Epithelial cell of proximal tubule (primary cell): ENCODE measurements around the gene WRAP73. TPM values are rescaled to one million over a fixed set of nuclear protein-coding genes. Genes with fewer than 3 reads are reported as not detected.
A peak's percentile ranks its signal among the peaks of the same experiment; 100 is the strongest.

Experiments
- DNase-seq: peaks from one replicate; pipeline ENCODE4 v3.0.0-alpha.2; 2011; ENCODE audit warnings: low read depth
- H3K4me3 ChIP-seq: 2 replicates; pipeline ENCODE4 v1.5.1; 2011; ENCODE audit warnings: low read depth, mild to moderate bottlenecking, low read length
- total RNA-seq: library from RNA; depleted of rRNA; stranded (reverse); fragments of >200 nt; gene quantifications from 2 replicates; pipeline ENCODE4 v1.2.3, GENCODE V29; 2015
- TF ChIP-seq, protein P1 (sequence below): conservative IDR thresholded peaks from 2 replicates; pipeline ENCODE4 v1.5.1; 2012; ENCODE audit warnings: low read depth, mild to moderate bottlenecking, low read length

WRAP73 gene, protein sequence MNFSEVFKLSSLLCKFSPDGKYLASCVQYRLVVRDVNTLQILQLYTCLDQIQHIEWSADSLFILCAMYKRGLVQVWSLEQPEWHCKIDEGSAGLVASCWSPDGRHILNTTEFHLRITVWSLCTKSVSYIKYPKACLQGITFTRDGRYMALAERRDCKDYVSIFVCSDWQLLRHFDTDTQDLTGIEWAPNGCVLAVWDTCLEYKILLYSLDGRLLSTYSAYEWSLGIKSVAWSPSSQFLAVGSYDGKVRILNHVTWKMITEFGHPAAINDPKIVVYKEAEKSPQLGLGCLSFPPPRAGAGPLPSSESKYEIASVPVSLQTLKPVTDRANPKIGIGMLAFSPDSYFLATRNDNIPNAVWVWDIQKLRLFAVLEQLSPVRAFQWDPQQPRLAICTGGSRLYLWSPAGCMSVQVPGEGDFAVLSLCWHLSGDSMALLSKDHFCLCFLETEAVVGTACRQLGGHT
- total RNA-seq, result 17.0 and 26.3 TPM in 2 replicates

DNA sequence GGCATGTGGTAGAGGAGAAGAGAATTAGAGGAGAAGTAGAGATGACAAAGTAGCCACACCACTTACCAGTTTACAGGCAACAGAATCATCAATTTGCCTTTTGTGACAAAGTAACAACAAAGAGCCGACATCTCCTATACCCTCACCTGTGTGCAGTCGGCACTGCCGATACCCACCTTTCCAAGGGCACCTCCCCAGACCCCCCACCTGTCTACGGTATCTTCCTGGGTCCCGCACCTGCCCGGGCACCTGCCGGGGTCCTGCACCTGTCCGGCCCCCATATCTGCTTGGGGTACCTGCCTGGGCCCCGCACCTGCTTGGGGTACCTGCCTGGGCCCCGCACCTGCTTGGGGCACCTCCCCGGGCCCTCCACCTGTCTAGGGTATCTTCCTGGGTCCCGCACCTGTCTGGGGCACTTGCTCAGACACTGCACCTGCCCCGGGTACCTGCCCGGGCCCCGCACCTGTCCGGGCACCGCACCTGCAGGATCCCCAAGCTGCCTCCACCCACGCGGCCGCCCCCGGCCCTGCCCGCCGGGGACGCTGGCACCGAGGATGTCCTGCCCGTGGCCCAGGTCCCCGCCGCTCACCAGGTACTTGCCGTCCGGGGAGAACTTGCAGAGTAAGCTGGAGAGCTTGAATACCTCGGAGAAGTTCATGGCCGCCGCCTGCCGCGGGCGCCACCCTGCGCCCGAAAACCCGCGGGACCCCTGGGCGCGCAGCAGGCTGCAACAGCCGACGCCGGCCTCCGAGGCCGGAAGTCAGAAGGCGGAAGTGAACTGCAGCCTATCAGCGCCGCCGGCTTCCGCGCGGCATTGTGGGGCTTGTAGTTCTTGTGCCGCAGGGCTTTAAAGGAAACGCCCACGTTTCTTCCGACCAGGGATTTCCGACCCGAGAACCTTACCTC lies at the start of gene WRAP73:
Gene WRAP73, minus strand, starts transcription at position 762 of the 906 bp plus-strand sequence. Its CDS starts 104 bp downstream, at position 658.
- TF ChIP-seq, protein P1, sequence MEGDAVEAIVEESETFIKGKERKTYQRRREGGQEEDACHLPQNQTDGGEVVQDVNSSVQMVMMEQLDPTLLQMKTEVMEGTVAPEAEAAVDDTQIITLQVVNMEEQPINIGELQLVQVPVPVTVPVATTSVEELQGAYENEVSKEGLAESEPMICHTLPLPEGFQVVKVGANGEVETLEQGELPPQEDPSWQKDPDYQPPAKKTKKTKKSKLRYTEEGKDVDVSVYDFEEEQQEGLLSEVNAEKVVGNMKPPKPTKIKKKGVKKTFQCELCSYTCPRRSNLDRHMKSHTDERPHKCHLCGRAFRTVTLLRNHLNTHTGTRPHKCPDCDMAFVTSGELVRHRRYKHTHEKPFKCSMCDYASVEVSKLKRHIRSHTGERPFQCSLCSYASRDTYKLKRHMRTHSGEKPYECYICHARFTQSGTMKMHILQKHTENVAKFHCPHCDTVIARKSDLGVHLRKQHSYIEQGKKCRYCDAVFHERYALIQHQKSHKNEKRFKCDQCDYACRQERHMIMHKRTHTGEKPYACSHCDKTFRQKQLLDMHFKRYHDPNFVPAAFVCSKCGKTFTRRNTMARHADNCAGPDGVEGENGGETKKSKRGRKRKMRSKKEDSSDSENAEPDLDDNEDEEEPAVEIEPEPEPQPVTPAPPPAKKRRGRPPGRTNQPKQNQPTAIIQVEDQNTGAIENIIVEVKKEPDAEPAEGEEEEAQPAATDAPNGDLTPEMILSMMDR, result peak; percentile 25
- H3K4me3 ChIP-seq, result peak within 1 kb of the TSS; percentile 95
- peak; percentile 52 for DNase-seq

DNA sequence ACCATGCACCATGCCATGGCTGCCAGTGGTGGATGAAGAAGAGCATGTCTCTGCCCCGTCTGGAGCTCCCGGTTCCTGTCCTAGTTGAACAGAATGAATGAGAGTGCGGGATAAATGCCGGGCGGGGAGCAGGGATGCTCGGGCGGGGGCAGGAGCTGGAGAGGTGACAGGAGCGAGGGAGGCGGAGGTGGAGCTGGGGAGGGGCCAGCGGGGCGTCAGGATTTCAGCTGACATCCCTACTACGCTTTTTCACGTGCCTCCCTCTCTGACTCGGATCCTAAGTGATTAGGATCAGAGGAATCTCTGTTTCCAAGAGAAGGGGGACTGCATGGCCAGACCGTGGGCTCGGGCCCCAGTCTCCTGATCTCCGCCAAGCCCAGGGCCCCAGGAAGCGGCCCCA lies 49.7 kb upstream of the WRAP73 start:
- TF ChIP-seq, protein P1, result no peak
- no peak overlapping the region for H3K4me3 ChIP-seq
- DNase-seq, result no peak

DNA sequence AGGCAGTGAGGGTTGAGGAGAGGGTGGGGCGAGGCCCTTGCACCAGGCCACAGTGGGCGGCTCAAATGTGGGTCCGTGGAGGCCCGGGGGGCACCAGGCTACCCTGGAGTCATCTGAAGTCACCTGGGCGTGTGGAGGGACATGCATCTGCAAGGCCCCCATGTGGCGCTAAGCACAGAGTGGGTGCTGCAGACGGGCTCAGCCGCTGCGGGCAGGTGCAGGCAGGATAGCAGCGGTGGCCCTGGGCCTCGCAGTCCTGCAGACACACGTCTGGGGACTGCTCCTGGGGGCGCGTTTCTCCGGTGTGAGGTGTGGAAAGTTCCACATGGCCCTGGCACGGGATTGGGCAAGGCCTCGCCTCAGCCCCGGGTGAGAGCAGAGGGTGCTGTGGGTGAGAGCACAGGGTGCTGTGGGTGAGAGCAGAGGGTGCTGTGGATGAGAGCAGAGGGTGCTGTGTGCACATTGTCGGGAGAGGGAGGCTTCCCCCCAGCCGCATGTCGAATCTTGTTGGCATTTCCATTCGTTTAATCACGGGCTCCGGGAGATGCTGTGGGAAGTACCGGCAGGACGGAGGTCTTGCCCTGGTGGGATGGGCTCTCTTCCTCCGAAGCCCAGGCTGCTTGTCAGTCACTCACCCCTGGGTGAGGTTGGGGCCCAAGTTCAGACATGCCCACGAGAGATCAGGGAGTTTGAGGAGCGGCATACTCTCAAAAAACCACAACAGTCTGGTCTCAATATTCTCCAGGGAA lies 48.9 kb upstream of the WRAP73 start:
- TF ChIP-seq, protein P1, result no peak
- H3K4me3 ChIP-seq, result no peak overlapping the region
- DNase-seq, result no peak

DNA sequence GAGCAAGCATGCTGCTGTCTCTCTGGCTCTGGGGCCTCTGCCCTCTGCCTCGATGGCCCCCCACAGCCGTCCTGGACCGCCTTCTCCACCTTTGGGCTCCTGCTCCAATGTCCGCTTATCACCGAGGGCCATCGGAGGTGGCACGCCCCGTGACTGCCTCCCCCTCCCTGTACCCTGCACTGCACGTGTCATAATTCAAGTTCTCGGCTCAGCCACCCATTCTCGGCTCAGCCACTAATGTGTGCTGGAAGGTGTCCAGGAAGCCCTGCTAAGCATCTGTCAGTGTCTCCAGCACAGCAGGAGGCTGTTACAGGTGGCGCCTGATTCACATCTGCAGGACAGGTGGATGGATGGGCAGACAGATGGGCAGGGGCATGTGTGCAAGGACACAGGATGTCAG lies 47.9 kb upstream of the WRAP73 start:
- DNase-seq, result no peak
- no peak overlapping the region for H3K4me3 ChIP-seq
- TF ChIP-seq, protein P1, result no peak

DNA sequence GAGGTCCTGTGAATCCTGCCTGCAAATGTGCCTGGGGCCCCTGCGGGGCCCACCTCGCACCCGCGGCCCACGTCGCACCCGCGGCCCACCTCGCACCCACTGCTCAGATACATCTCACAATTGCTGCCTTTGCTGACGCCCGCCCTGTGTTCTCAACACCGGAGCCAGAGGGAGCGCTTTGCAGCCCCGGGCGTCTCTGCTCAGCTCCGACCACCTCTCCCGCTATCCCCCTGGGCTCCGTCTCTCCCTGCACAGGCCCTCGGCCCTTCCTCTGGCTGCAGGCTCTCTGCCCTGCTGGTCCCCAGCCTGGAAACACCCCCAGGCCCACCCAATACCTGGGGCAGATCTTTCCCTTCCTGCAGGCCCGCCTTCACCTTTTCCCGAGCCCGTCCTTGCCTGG lies 47.2 kb upstream of the WRAP73 start:
- TF ChIP-seq, protein P1, result no peak
- H3K4me3 ChIP-seq, result no peak overlapping the region
- DNase-seq, result no peak

DNA sequence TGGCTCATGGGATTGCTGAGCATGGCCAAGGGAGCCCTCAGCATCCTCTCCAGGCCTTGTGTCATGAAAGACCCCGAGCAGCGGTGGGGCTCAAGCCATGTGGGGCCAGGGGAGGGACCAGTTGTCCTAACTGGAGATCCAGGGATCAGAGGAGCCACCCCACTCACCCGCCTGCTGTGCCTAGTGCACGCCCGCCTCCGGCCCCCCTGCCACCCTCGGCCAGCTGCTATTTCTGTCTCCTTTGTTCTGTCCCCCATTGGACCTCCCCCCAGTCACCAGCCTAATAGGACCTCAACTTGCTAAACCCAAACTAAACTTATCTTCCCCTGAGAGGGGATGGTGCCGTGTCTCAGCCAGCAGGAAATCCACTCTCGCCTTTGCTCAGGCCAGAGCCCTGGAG lies 46.8 kb upstream of the WRAP73 start:
- TF ChIP-seq, protein P1, result no peak
- H3K4me3 ChIP-seq, result no peak overlapping the region
- DNase-seq, result no peak
